HepG2 (cell line): ENCODE measurements around the gene QDPR. TPM values are rescaled to one million over a fixed set of nuclear protein-coding genes. Genes with fewer than 3 reads are reported as not detected.
A peak's percentile ranks its signal among the peaks of the same experiment; 100 is the strongest.

Experiments
- AHR ChIP-seq: IDR thresholded peaks from 2 replicates; pipeline ENCODE4 v1.6.1; 2018; ENCODE audit warnings: missing genetic modification reagents, missing compliant biosample characterization
- CHD4 ChIP-seq: fragments of 200-600 bp; sonication (generic); IDR thresholded peaks from 2 replicates; pipeline ENCODE4 v1.7.0; 2017; ENCODE audit warnings: mild to moderate bottlenecking, low read length, borderline replicate concordance
- CSRNP2 ChIP-seq: sonication (generic); formaldehyde crosslinking; conservative IDR thresholded peaks from 2 replicates; pipeline ENCODE4 v1.8.0; 2022; ENCODE audit warnings: low read depth, missing genetic modification reagents
- KLF12 ChIP-seq: sonication (generic); formaldehyde crosslinking; IDR thresholded peaks from 2 replicates; pipeline ENCODE4 v1.4.0; 2020; ENCODE audit warnings: missing genetic modification reagents, borderline replicate concordance
- KMT2B ChIP-seq: IDR thresholded peaks from 2 replicates; pipeline ENCODE4 v1.6.1; 2016; ENCODE audit warnings: missing genetic modification reagents, missing compliant biosample characterization
- MTF1 ChIP-seq: sonication (generic); formaldehyde crosslinking; IDR thresholded peaks from 2 replicates; pipeline ENCODE4 v1.5.0; 2020; ENCODE audit warnings: missing genetic modification reagents
- SMAD9 ChIP-seq: sonication (generic); formaldehyde crosslinking; IDR thresholded peaks from 2 replicates; pipeline ENCODE4 v1.5.1; 2020; ENCODE audit warnings: mild to moderate bottlenecking, missing genetic modification reagents
- SNAI1 ChIP-seq: sonication (generic); formaldehyde crosslinking; IDR thresholded peaks from 2 replicates; pipeline ENCODE4 v1.5.0; 2020; ENCODE audit warnings: mild to moderate bottlenecking, missing genetic modification reagents, borderline replicate concordance
- TCF7L2 ChIP-seq: IDR thresholded peaks from 2 replicates; pipeline ENCODE4 v1.6.1; 2011; ENCODE audit warnings: mild to moderate bottlenecking, low read depth, low read length, moderate library complexity
- TEAD2 ChIP-seq: sonication (generic); formaldehyde crosslinking; IDR thresholded peaks from 2 replicates; pipeline ENCODE4 v1.9.0; 2021; ENCODE audit warnings: missing genetic modification reagents
- THAP11 ChIP-seq: IDR thresholded peaks from 2 replicates; pipeline ENCODE4 v1.6.1; 2016; ENCODE audit warnings: missing biosample characterization, missing genetic modification reagents
- THRA ChIP-seq: sonication (generic); formaldehyde crosslinking; IDR thresholded peaks from 2 replicates; pipeline ENCODE4 v1.4.0; 2020; ENCODE audit warnings: missing genetic modification reagents, borderline replicate concordance
- ZBTB39 ChIP-seq: sonication (generic); formaldehyde crosslinking; IDR thresholded peaks from 2 replicates; pipeline ENCODE4 v1.5.0; 2020; ENCODE audit warnings: missing genetic modification reagents
- ZFP62 ChIP-seq: sonication (generic); formaldehyde crosslinking; IDR thresholded peaks from 2 replicates; pipeline ENCODE4 v1.4.0; 2020; ENCODE audit warnings: missing genetic modification reagents
- ZKSCAN8 ChIP-seq: IDR thresholded peaks from 2 replicates; pipeline ENCODE4 v1.6.1; 2016; ENCODE audit warnings: borderline replicate concordance, missing genetic modification reagents, missing compliant biosample characterization
- ZNF431 ChIP-seq: sonication (generic); formaldehyde crosslinking; IDR thresholded peaks from 2 replicates; pipeline ENCODE4 v1.9.0; 2022; ENCODE audit warnings: missing genetic modification reagents, low read depth, mild to moderate bottlenecking, borderline replicate concordance
- ZNF512 ChIP-seq: sonication (generic); formaldehyde crosslinking; IDR thresholded peaks from 2 replicates; pipeline ENCODE4 v1.4.0; 2020; ENCODE audit warnings: mild to moderate bottlenecking, missing genetic modification reagents
- ZNF678 ChIP-seq: sonication (generic); formaldehyde crosslinking; IDR thresholded peaks from 2 replicates; pipeline ENCODE4 v1.4.0; 2020; ENCODE audit warnings: mild to moderate bottlenecking, missing genetic modification reagents
- ZNF781 ChIP-seq: sonication (generic); formaldehyde crosslinking; IDR thresholded peaks from 2 replicates; pipeline ENCODE4 v1.5.1; 2020; ENCODE audit warnings: borderline replicate concordance, mild to moderate bottlenecking, missing genetic modification reagents; ENCODE audit errors: not compliant biosample characterization
- ZXDC ChIP-seq: sonication (generic); formaldehyde crosslinking; IDR thresholded peaks from 2 replicates; pipeline ENCODE4 v1.5.0; 2020; ENCODE audit warnings: mild to moderate bottlenecking, missing genetic modification reagents
- polyA plus RNA-seq, 8 experiments: library from polyadenylated mRNA; depleted of rRNA in 3 of 8; stranded (reverse) in 7 of 8; unstranded in 1 of 8; fragments of >200 nt; fragmentation: Illumina TruSeq in 4 of 8; extraction: Trizol in 4 of 8; gene quantifications; 2 replicates each; pipeline versions ENCODE4 v1.2.1 to v1.2.3, GENCODE V29; 2011 to 2016; ENCODE audit warnings: low read depth in 4 of 8, missing spikeins in 1 of 8, mixed read lengths in 1 of 8; ENCODE audit not compliant: insufficient read depth in 1 of 8
- total RNA-seq, 5 experiments: library from RNA; depleted of rRNA; stranded (reverse); fragments of >200 nt; fragmentation: Illumina TruSeq; extraction: Trizol; gene quantifications; 2 replicates each; pipeline ENCODE4 v1.2.3, GENCODE V29; 2016; ENCODE audit warnings: low read depth in 1 of 5

QDPR gene
- total and polyA plus RNA-seq, 2 of the 13 experiments (the other 11 are each of a cell fraction or from before 2014, with no cell fraction given): 9.9 to 95.5 TPM

GRCh38 chr4:17558941-17559708 is 47.2 kb upstream of the QDPR start (continued):
- TF ChIP-seq ZNF781 (CRISPR knock-in tag) (no peak), CSRNP2 (CRISPR knock-in tag) (no peak), SNAI1 (CRISPR knock-in tag) (no peak), ZXDC (CRISPR knock-in tag) (no peak), ZNF678 (CRISPR knock-in tag) (no peak), TEAD2 (no peak), TCF7L2 (no peak), ZBTB39 (peak; percentile 98), ZNF431 (CRISPR knock-in tag) (peak; percentile 40; the same call in 1 of the 2 replicates), CHD4 (0 out of 2 replicates have a peak, but pooled peaks have one; percentile 63), SMAD9 (CRISPR knock-in tag) (no peak), KLF12 (CRISPR knock-in tag) (peak; percentile 26; the same call in 1 of the 2 replicates), AHR (CRISPR knock-in tag) (no peak; the same call in 1 of the 2 replicates), KMT2B (0 out of 2 replicates have a peak, but pooled peaks have one; percentile 22), MTF1 (no peak), ZFP62 (CRISPR knock-in tag) (no peak), THRA (CRISPR knock-in tag) (peak; percentile 67; the same call in 1 of the 2 replicates), ZNF512 (CRISPR knock-in tag) (no peak), ZKSCAN8 (CRISPR knock-in tag) (peak; percentile 85; the same call in 1 of the 2 replicates), THAP11 (peak; percentile 84)
